A673 (cell line): Measurements from ENCODE around the gene DMD. TPM values are rescaled to one million over a fixed set of nuclear protein-coding genes. Genes with fewer than 3 reads are reported as not detected.

Experiments
- BruUV-seq: library from RNA; stranded (reverse); fragments of 400-500 nt; replicated peaks from 2 replicates; lab custom pipeline; 2021; lab: Mats Ljungman, UMichigan
- CTCF ChIA-PET: fragments of 300-600 bp; sonication (Branson Sonifier 250); formaldehyde crosslinking; loops from one replicate; lab custom pipeline; 2022; ENCODE audit warnings: antibody characterized with exemption; lab: Charles Lee
- POLR2A ChIA-PET: fragments of 300-600 bp; sonication (Branson Sonifier 250); formaldehyde crosslinking; loops from one replicate; lab custom pipeline; 2022; ENCODE audit warnings: antibody characterized with exemption; ENCODE audit not compliant: low non-redundant PET; lab: Charles Lee
- DNase-seq: peaks from one replicate; pipeline ENCODE4 v3.0.0-alpha.2; 2015; ENCODE audit warnings: low spot score
- H3K27ac ChIP-seq: fragments of 200-600 bp; sonication (generic); 2 replicates; pipeline ENCODE4 v1.5.1; 2016; ENCODE audit warnings: mixed run types, low read depth, mild to moderate bottlenecking, mixed read lengths, antibody characterized with exemption, low read length; ENCODE audit not compliant: poor library complexity, severe bottlenecking
- H3K27me3 ChIP-seq: fragments of 200-600 bp; sonication (generic); replicated peaks from 2 replicates; pipeline ENCODE4 v1.6.1; 2017; ENCODE audit warnings: mixed run types, low read depth, mild to moderate bottlenecking, mixed read lengths, antibody characterized with exemption, low read length; ENCODE audit not compliant: insufficient read depth, poor library complexity
- H3K36me3 ChIP-seq: fragments of 200-600 bp; sonication (generic); 2 replicates; pipeline ENCODE4 v1.6.1; 2016; ENCODE audit warnings: mixed run types, mild to moderate bottlenecking, mixed read lengths, antibody characterized with exemption, low read length; ENCODE audit not compliant: insufficient read depth, poor library complexity, severe bottlenecking
- H3K4me1 ChIP-seq: fragments of 200-600 bp; sonication (generic); 2 replicates; pipeline ENCODE4 v1.6.1; 2017; ENCODE audit warnings: mixed run types, mild to moderate bottlenecking, mixed read lengths, antibody characterized with exemption, low read length; ENCODE audit not compliant: insufficient read depth, poor library complexity, severe bottlenecking
- H3K4me3 ChIP-seq: fragments of 200-600 bp; sonication (generic); 2 replicates; pipeline ENCODE4 v1.5.1; 2016; ENCODE audit warnings: low read depth, mixed run types, mild to moderate bottlenecking, mixed read lengths, low read length; ENCODE audit not compliant: poor library complexity, severe bottlenecking
- H3K9me3 ChIP-seq: fragments of 200-600 bp; sonication (generic); 2 replicates; pipeline ENCODE4 v1.6.1; 2016; ENCODE audit warnings: mixed run types, low read depth, mild to moderate bottlenecking, mixed read lengths, antibody characterized with exemption, low read length; ENCODE audit not compliant: poor library complexity, severe bottlenecking
- CTCF ChIP-seq: fragments of 300-800, 200-600 bp; sonication (generic); conservative IDR thresholded peaks from 2 replicates; pipeline ENCODE4 v1.5.1; 2017; ENCODE audit warnings: low read depth, mild to moderate bottlenecking, antibody characterized with exemption, low read length, moderate library complexity, mixed read lengths
- EZH2 ChIP-seq: fragments of 200-600 bp; sonication (generic); IDR thresholded peaks from 2 replicates; pipeline ENCODE4 v1.6.1; 2017; ENCODE audit warnings: borderline replicate concordance, low read depth, mild to moderate bottlenecking, mixed read lengths, antibody characterized with exemption, low read length; ENCODE audit not compliant: poor library complexity, severe bottlenecking
- intact Hi-C: fragments of 100-400 bp; cut with micrococcal nuclease; formaldehyde crosslinking; loops from one replicate; pipeline ENCODE4 v1.10.0; 2022; ENCODE audit not compliant: unreplicated experiment
- total RNA-seq: library from RNA; stranded (reverse); gene quantifications from 2 replicates; pipeline ENCODE4 v1.2.3, GENCODE V29; 2021

The DMD gene
- total RNA-seq, 1 experiment from 2014 or later, result 5.4 TPM

DNA sequence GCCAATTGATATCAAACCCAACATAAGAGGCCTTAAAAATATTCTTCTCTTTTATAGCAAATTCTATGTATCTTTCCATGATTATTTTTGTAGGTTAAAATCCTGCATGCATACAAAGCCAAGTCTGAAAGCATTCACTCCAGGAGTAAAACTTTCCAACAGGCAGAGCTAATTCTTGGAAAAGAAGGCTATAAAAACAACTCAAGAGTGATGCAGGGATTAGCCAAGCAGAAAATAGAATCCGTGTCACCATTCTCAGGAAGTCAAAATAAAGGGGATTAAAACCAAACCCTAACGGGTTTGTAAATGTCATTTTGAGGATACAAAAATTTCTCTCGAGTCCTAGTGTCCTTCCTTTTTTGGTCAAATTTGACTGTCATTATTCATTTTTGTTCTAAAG is 412.4 kb downstream of the DMD start:
- CTCF ChIA-PET, result no interaction called here
- POLR2A ChIA-PET, result no interaction called here
- DNase-seq, result no peak
- intact Hi-C loops, result no loop called here
- no peaks in the 10 kb centered on the region for H3K9me3 ChIP-seq
- H3K4me3 ChIP-seq, result no peak overlapping the region
- no peaks in the 10 kb centered on the region for H3K4me1 ChIP-seq
- H3K27ac ChIP-seq, result no peak overlapping the region
- no peak for TF ChIP-seq CTCF
- no peak for TF ChIP-seq EZH2
- H3K27me3 ChIP-seq, result no peaks in the 10 kb centered on the region
- no TSS peak for BruUV-seq
- no peaks in the 10 kb centered on the region for H3K36me3 ChIP-seq

- H3K27ac ChIP-seq, result no peak overlapping the region
- H3K4me3 ChIP-seq, result no peak overlapping the region
- H3K4me1 ChIP-seq, result no peaks in the 10 kb centered on the region
- no peaks in the 10 kb centered on the region for H3K36me3 ChIP-seq
- BruUV-seq, result no TSS peak
- ChIA-PET CTCF (no interaction called here), POLR2A (no interaction called here)
- DNase-seq, result no peak
- TF ChIP-seq CTCF (no peak), EZH2 (no peak)
- no peaks in the 10 kb centered on the region for H3K27me3 ChIP-seq
- intact Hi-C loops, result no loop called here
- no peaks in the 10 kb centered on the region for H3K9me3 ChIP-seq
Measured at GRCh38 chrX:32788936-32789335, 422.4 kb downstream of the DMD start.

DNA sequence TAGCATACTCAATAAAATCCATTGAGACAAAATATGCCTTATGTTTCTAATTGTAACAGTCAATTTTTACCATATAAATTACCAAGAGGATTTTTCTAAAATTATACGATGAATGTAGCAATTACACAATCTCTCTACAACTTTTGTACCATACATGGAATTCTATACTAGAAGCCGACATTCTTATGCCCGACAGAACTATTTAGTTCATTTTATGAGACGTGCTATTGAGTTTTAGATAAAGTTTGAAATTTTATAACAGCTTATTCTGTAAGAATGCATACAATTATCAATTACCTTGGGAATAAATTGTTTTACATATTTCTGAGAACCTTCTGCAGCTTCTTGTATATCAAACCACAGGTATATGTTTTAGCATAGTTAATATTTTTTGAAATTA is 431.2 kb downstream of the DMD start:
- Histone ChIP-seq H3K4me3 (no peak overlapping the region), H3K4me1 (no peaks in the 10 kb centered on the region), H3K27me3 (no peaks in the 10 kb centered on the region), H3K27ac (no peak overlapping the region), H3K9me3 (no peaks in the 10 kb centered on the region), H3K36me3 (no peaks in the 10 kb centered on the region)
- no peak for TF ChIP-seq EZH2
- no peak for TF ChIP-seq CTCF
- no TSS peak for BruUV-seq
- ChIA-PET CTCF (no interaction called here), POLR2A (no interaction called here)
- no peak for DNase-seq
- intact Hi-C loops, result no loop called here

- Histone ChIP-seq H3K4me3 (no peak overlapping the region), H3K27ac (no peak overlapping the region), H3K27me3 (no peaks in the 10 kb centered on the region), H3K9me3 (no peaks in the 10 kb centered on the region), H3K4me1 (no peaks in the 10 kb centered on the region), H3K36me3 (no peaks in the 10 kb centered on the region)
- TF ChIP-seq EZH2 (no peak), CTCF (no peak)
- CTCF ChIA-PET, result no interaction called here
- intact Hi-C loops, result no loop called here
- BruUV-seq, result no TSS peak
- POLR2A ChIA-PET, result no interaction called here
- DNase-seq, result no peak
Measured at GRCh38 chrX:32778965-32779364, 432.4 kb downstream of the DMD start.
